GM20000 (cell line): ENCODE measurements around the gene FAM204A.

Experiments
- DNase-seq: peaks from one replicate; pipeline ENCODE4 v3.0.0; 2012; ENCODE audit warnings: low spot score
- CTCF ChIP-seq: IDR thresholded peaks from 2 replicates; pipeline ENCODE4 v1.5.1; 2012; ENCODE audit warnings: mild to moderate bottlenecking, control low read depth; ENCODE audit errors: extremely low read depth, missing control alignments

FAM204A gene

DNA sequence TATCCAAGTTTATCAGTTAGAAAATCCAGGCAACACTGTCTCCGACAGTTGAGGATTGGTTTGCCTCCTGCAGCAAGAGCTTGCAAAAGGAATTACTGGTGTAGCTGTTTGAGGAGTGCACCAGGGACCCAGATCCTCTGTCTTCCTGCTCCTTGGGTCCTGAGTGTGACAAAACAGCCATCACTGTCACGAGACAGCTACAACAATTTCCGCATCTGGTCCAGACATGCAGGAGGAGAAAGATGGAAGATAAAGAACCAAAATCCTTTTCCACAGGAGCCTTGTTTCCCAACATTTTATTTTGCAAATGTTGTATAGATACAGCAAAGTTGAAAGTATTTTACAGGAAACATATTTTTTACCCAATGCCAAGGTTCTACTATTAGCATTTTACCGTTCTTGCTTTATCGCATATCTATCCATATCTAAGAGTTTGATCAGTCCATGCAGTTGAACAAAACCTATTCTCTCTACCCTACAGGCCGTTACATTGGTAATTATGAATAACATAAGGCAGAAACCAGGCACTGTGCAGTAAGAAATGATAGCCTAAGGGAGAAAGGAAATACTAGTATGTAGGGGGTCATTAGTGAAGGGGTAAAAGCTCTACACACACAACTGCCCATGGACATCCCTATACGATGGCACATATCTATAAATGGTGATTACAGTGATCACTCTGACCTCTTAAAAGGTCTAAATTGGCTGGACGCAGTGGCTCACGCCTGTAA is 54.9 kb downstream of the FAM204A start:
- TF ChIP-seq CTCF: no peak
- no peak for DNase-seq

- TF ChIP-seq CTCF: no peak
- DNase-seq: no peak
These were observed 55.9 kb downstream of the FAM204A start for GRCh38 chr10:118286051-118286838.

DNA sequence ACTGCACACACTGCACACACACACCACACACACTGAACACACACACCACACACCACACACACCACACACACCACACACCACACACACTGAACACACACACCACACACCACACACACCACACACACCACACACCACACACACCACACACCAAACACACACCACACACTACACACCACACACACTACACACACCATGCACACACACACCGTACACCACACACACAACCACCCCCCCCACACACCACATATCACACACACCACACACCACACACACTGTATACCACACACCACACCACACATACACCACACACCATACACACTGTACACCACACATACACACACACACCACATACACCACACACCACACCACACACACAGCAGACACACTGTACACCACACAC is 59.5 kb downstream of the FAM204A start:
- TF ChIP-seq CTCF: no peak
- DNase-seq: no peak

DNA sequence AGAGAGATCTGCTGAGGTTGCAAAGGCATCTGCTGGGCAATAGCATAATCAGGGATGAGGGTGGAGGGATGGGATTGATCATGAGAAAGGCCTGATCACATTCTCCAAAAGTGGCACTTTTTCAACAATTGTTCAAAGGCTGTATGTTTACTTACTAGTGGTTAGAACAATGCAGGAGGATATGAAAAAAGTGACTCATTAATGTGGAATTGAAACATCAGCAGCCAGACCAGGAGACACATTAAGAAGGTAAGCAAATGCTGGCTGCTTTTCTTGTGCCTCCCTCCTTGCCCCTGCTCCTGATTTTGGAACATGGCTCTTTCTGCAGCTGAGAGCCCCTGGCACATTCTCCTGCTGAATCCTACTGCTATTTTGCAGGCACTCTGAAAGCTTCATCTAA is 63.5 kb downstream of the FAM204A start:
- no peak for DNase-seq
- TF ChIP-seq CTCF: no peak

DNA sequence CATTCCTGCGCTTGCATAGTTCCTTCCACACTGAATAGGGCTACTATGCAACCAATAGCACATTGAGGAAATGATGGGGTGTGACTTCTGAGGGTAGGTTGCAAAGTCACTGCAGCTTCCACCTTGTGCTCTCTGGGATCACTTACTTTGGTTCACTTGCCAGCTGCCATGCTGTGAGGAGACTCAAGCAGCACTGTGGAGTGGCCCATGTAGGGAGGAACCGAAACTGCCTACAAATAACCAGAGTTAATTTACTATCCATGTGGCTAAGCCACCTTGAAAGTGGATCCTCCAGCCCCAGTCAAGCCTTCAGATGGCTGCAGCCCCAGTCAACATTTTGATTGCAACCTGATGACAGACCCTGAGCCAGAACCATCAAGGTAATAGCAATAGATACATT is 64.3 kb downstream of the FAM204A start:
- TF ChIP-seq CTCF: no peak
- DNase-seq: no peak

GRCh38 chr10:118276727-118277126 is 65.4 kb downstream of the FAM204A start:
- no peak for DNase-seq
- TF ChIP-seq CTCF: no peak

- TF ChIP-seq CTCF: no peak
- DNase-seq: no peak
These were observed 65.9 kb downstream of the FAM204A start for GRCh38 chr10:118276204-118276603.
